OCI-LY1 (cell line): ENCODE results near the gene IL1RAP.

Experiments used
- H2AFZ ChIP-seq: fragments of 200-600 bp; sonication (generic), shearing (Covaris generic); 2 replicates; pipeline ENCODE4 v1.6.0; 2014; ENCODE audit warnings: antibody characterized with exemption, mild to moderate bottlenecking, low read length
- H3F3A ChIP-seq: fragments of 200-600 bp; sonication (generic), shearing (Covaris generic); 2 replicates; pipeline ENCODE4 v1.6.0; 2014; ENCODE audit warnings: mild to moderate bottlenecking, antibody characterized with exemption, low read length, moderate library complexity; ENCODE audit not compliant: insufficient read depth
- H3K27ac ChIP-seq: fragments of 200-600 bp; sonication (generic); 2 replicates; pipeline ENCODE4 v1.5.1; 2014; ENCODE audit warnings: low read length, mixed run types, mild to moderate bottlenecking, low read depth; ENCODE audit not compliant: poor library complexity, severe bottlenecking
- H3K27me3 ChIP-seq: fragments of 200-600 bp; sonication (generic); 2 replicates; pipeline ENCODE4 v1.6.0; 2014; ENCODE audit warnings: antibody characterized with exemption, mild to moderate bottlenecking, low read length, moderate library complexity; ENCODE audit not compliant: insufficient read depth
- H3K36me3 ChIP-seq: fragments of 200-600 bp; sonication (generic); 2 replicates; pipeline ENCODE4 v1.6.1; 2014; ENCODE audit warnings: mild to moderate bottlenecking, antibody characterized with exemption, low read length, moderate library complexity, mixed read lengths; ENCODE audit not compliant: insufficient read depth
- H3K4me1 ChIP-seq: fragments of 200-600 bp; sonication (generic); 2 replicates; pipeline ENCODE4 v1.5.1; 2014; ENCODE audit warnings: mild to moderate bottlenecking, low read length, moderate library complexity; ENCODE audit not compliant: insufficient read depth, severe bottlenecking
- H3K4me2 ChIP-seq: fragments of 200-600 bp; sonication (generic), shearing (Covaris generic); 2 replicates; pipeline ENCODE4 v1.6.1; 2014; ENCODE audit warnings: low read length
- H3K4me3 ChIP-seq: fragments of 200-600 bp; sonication (generic); 2 replicates; pipeline ENCODE4 v1.5.1; 2014; ENCODE audit warnings: low read length, low read depth, mild to moderate bottlenecking, mixed read lengths; ENCODE audit not compliant: poor library complexity, severe bottlenecking
- H3K79me2 ChIP-seq: fragments of 200-600 bp; shearing (Covaris generic); 2 replicates; pipeline ENCODE4 v1.6.1; 2016; ENCODE audit warnings: mixed run types, low read length, mixed read lengths; ENCODE audit not compliant: insufficient read depth
- H3K9ac ChIP-seq: fragments of 200-600 bp; sonication (generic), shearing (Covaris generic); 2 replicates; pipeline ENCODE4 v1.6.1; 2014; ENCODE audit warnings: mild to moderate bottlenecking, low read length, mixed read lengths
- H3K9me2 ChIP-seq: fragments of 200-600 bp; sonication (generic), shearing (Covaris generic); 2 replicates; pipeline ENCODE4 v1.6.1; 2014; ENCODE audit warnings: low read depth, mild to moderate bottlenecking, low read length, mixed read lengths
- H3K9me3 ChIP-seq: fragments of 200-600 bp; shearing (Covaris generic); 2 replicates; pipeline ENCODE4 v1.6.1; 2014; ENCODE audit warnings: low read length, mixed read lengths
- H4K20me1 ChIP-seq: fragments of 200-600 bp; sonication (generic), shearing (Covaris generic); 2 replicates; pipeline ENCODE4 v1.6.0; 2016; ENCODE audit warnings: mild to moderate bottlenecking, low read length; ENCODE audit not compliant: insufficient read depth
- CTCF ChIP-seq: fragments of 200-600 bp; sonication (generic), shearing (Covaris generic); IDR thresholded peaks from 2 replicates; pipeline ENCODE4 v1.5.1; 2017; ENCODE audit warnings: mild to moderate bottlenecking, antibody characterized with exemption, low read length, moderate library complexity, mixed read lengths
- EZH2 ChIP-seq: fragments of 200-600 bp; sonication (generic), shearing (Covaris generic); IDR thresholded peaks from 2 replicates; pipeline ENCODE4 v1.8.0; 2017; ENCODE audit warnings: borderline replicate concordance, mixed run types, mild to moderate bottlenecking, antibody characterized with exemption, low read length, moderate library complexity, mixed read lengths

IL1RAP gene

GRCh38 chr3:190686011-190686410 is 172.1 kb downstream of the IL1RAP start:
- H3F3A ChIP-seq = no peaks in the 10 kb centered on the region
- no peaks in the 10 kb centered on the region for H3K79me2 ChIP-seq
- no peaks in the 10 kb centered on the region for H3K36me3 ChIP-seq
- H3K9me3 ChIP-seq = no peaks in the 10 kb centered on the region
- H3K9me2 ChIP-seq = no peaks in the 10 kb centered on the region
- TF ChIP-seq EZH2 (no peak), CTCF (no peak)
- no peak overlapping the region for H3K9ac ChIP-seq
- no peak overlapping the region for H3K27ac ChIP-seq
- no peaks in the 10 kb centered on the region for H3K27me3 ChIP-seq
- H3K4me2 ChIP-seq = no peak overlapping the region
- H3K4me3 ChIP-seq = no peak overlapping the region
- H2AFZ ChIP-seq = no peak overlapping the region
- H3K4me1 ChIP-seq = no peaks in the 10 kb centered on the region
- no peaks in the 10 kb centered on the region for H4K20me1 ChIP-seq

- no peaks in the 10 kb centered on the region for H3K27me3 ChIP-seq
- H3K27ac ChIP-seq = no peak overlapping the region
- no peaks in the 10 kb centered on the region for H3K9me2 ChIP-seq
- H3K36me3 ChIP-seq = no peaks in the 10 kb centered on the region
- no peak overlapping the region for H2AFZ ChIP-seq
- H3F3A ChIP-seq = no peaks in the 10 kb centered on the region
- no peak overlapping the region for H3K4me3 ChIP-seq
- H3K9me3 ChIP-seq = no peaks in the 10 kb centered on the region
- no peak overlapping the region for H3K9ac ChIP-seq
- TF ChIP-seq CTCF (no peak), EZH2 (no peak)
- H3K4me1 ChIP-seq = no peaks in the 10 kb centered on the region
- no peak overlapping the region for H3K4me2 ChIP-seq
- no peaks in the 10 kb centered on the region for H4K20me1 ChIP-seq
- H3K79me2 ChIP-seq = no peaks in the 10 kb centered on the region
Observed at GRCh38 chr3:190690246-190690645, 176.4 kb downstream of the IL1RAP start.

- Histone ChIP-seq H2AFZ (no peak overlapping the region), H3F3A (no peaks in the 10 kb centered on the region), H3K79me2 (no peaks in the 10 kb centered on the region), H3K4me3 (no peak overlapping the region), H3K4me1 (no peaks in the 10 kb centered on the region), H3K9me3 (no peaks in the 10 kb centered on the region), H3K9me2 (no peaks in the 10 kb centered on the region), H4K20me1 (no peaks in the 10 kb centered on the region), H3K27ac (no peak overlapping the region), H3K4me2 (no peak overlapping the region), H3K9ac (no peak overlapping the region), H3K27me3 (no peaks in the 10 kb centered on the region), H3K36me3 (no peaks in the 10 kb centered on the region)
- TF ChIP-seq CTCF = no peak
- TF ChIP-seq EZH2 = no peak
Observed at GRCh38 chr3:190692256-190692655, 178.4 kb downstream of the IL1RAP start.
